Osteoblast (primary cell): Measurements from ENCODE around the gene CCDC85B. TPM values are rescaled to one million over a fixed set of nuclear protein-coding genes. Genes with fewer than 3 reads are reported as not detected.
A peak's percentile ranks its signal among the peaks of the same experiment; 100 is the strongest.

Source experiments
- DNase-seq: peaks from one replicate; pipeline ENCODE4 v3.0.0; 2011; ENCODE audit warnings: low spot score, mixed read lengths; ENCODE audit not compliant: insufficient read length; ENCODE audit errors: missing footprints
- H2AFZ ChIP-seq: 2 replicates; pipeline ENCODE4 v1.6.0; 2011; ENCODE audit warnings: mild to moderate bottlenecking, low read length
- H3K27ac ChIP-seq: 2 replicates; pipeline ENCODE4 v1.5.1; 2011; ENCODE audit warnings: mild to moderate bottlenecking, low read depth, low read length, moderate library complexity
- H3K27me3 ChIP-seq: 2 replicates; pipeline ENCODE4 v1.6.0; 2012; ENCODE audit warnings: mild to moderate bottlenecking, control low read depth, inconsistent platforms, low read length, moderate library complexity; ENCODE audit not compliant: insufficient read depth
- H3K36me3 ChIP-seq: 2 replicates; pipeline ENCODE4 v1.5.1; 2011; ENCODE audit warnings: mild to moderate bottlenecking, low read length, control low read depth, moderate library complexity; ENCODE audit not compliant: insufficient read depth
- H3K4me1 ChIP-seq: 2 replicates; pipeline ENCODE4 v1.5.1; 2011; ENCODE audit warnings: mild to moderate bottlenecking, low read length, control low read depth, moderate library complexity; ENCODE audit not compliant: insufficient read depth
- H3K4me2 ChIP-seq: 2 replicates; pipeline ENCODE4 v1.6.0; 2011; ENCODE audit warnings: mild to moderate bottlenecking, low read length; ENCODE audit not compliant: insufficient read depth
- H3K4me3 ChIP-seq: fragments of 200-600 bp; sonication (generic); 3 replicates; pipeline ENCODE4 v1.5.1; 2012; ENCODE audit warnings: mild to moderate bottlenecking, low read length, inconsistent platforms; ENCODE audit not compliant: insufficient read depth
- H3K79me2 ChIP-seq: 2 replicates; pipeline ENCODE4 v1.6.0; 2012; ENCODE audit warnings: mild to moderate bottlenecking, low read length, control low read depth, inconsistent platforms; ENCODE audit not compliant: insufficient read depth
- H3K9me3 ChIP-seq: 2 replicates; pipeline ENCODE4 v1.5.1; 2011; ENCODE audit warnings: low read depth, low read length, control low read depth
- H4K20me1 ChIP-seq: 2 replicates; pipeline ENCODE4 v1.6.0; 2012; ENCODE audit warnings: mild to moderate bottlenecking, low read length, control low read depth; ENCODE audit not compliant: insufficient read depth
- total RNA-seq: library from RNA; depleted of rRNA; stranded (reverse); fragments of >200 nt; gene quantifications from 2 replicates; pipeline ENCODE4 v1.2.3, GENCODE V29; 2012
- TF ChIP-seq, protein P1 (sequence below): IDR thresholded peaks from 2 replicates; pipeline ENCODE4 v1.5.1; 2011; ENCODE audit warnings: mild to moderate bottlenecking, low read depth, low read length, moderate library complexity; ENCODE audit errors: extremely low read depth

The CCDC85B gene
- total RNA-seq, 1 donor, result 47.0 TPM

DNA sequence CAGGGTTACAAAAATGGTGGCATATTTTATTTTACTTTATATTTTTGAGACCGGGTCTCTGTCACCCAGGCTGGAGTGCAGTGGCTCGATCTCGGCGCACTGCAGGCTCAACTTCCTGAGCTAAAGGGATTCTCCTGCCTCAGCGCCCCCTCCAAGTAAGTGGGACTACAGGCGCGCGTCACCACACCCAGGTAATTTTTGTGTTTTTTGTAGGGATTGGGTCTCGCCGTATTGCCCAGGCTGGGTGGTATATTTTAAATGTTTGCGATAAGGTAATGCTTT, 10.4 kb downstream of the CCDC85B start:
- Histone ChIP-seq H3K4me3 (peak overlapping the region; percentile 95), H3K27me3 (no peaks in the 10 kb centered on the region), H4K20me1 (peaks cover 16% of the 10 kb centered on the region), H3K36me3 (peaks cover 21% of the 10 kb centered on the region), H3K4me2 (peak overlapping the region; percentile 81), H3K79me2 (peaks cover 47% of the 10 kb centered on the region), H3K27ac (peak overlapping the region; percentile 95), H3K9me3 (no peaks in the 10 kb centered on the region), H2AFZ (no peak overlapping the region), H3K4me1 (peaks cover 57% of the 10 kb centered on the region)
- TF ChIP-seq, protein P1, sequence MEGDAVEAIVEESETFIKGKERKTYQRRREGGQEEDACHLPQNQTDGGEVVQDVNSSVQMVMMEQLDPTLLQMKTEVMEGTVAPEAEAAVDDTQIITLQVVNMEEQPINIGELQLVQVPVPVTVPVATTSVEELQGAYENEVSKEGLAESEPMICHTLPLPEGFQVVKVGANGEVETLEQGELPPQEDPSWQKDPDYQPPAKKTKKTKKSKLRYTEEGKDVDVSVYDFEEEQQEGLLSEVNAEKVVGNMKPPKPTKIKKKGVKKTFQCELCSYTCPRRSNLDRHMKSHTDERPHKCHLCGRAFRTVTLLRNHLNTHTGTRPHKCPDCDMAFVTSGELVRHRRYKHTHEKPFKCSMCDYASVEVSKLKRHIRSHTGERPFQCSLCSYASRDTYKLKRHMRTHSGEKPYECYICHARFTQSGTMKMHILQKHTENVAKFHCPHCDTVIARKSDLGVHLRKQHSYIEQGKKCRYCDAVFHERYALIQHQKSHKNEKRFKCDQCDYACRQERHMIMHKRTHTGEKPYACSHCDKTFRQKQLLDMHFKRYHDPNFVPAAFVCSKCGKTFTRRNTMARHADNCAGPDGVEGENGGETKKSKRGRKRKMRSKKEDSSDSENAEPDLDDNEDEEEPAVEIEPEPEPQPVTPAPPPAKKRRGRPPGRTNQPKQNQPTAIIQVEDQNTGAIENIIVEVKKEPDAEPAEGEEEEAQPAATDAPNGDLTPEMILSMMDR, result no peak
- DNase-seq, result no peak

DNA sequence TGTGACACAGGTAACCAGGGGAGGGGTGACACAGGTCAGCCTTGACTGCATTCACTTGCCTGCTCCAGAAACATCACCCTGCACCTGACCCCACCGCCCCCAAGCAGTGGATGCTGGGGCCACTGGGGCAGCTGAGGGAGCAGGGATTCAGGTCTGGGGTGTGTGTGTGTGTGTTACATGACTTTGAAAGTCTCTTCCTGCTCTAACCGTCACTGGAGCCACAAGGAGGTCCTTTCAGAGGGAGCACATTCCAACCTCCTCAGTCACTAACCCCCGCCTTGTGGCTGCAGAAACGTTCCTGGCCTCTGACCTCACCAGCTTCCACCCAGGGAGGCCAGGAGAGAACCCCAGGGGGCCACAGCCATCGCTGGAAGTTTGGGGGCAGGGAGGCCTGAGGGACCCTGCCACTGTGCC, 12.6 kb downstream of the CCDC85B start:
- peak overlapping the region; percentile 14 for H3K4me3 ChIP-seq
- peak; percentile 94 for DNase-seq
- peaks cover 48% of the 10 kb centered on the region for H3K4me1 ChIP-seq
- H3K79me2 ChIP-seq, result peaks cover 24% of the 10 kb centered on the region
- H3K27ac ChIP-seq, result peak overlapping the region; percentile 85
- TF ChIP-seq, protein P1, result no peak
- no peaks in the 10 kb centered on the region for H3K9me3 ChIP-seq
- peaks cover 5% of the 10 kb centered on the region for H3K36me3 ChIP-seq
- H3K4me2 ChIP-seq, result peak overlapping the region; percentile 45
- H3K27me3 ChIP-seq, result no peaks in the 10 kb centered on the region
- no peak overlapping the region for H2AFZ ChIP-seq
- H4K20me1 ChIP-seq, result no peaks in the 10 kb centered on the region

DNA sequence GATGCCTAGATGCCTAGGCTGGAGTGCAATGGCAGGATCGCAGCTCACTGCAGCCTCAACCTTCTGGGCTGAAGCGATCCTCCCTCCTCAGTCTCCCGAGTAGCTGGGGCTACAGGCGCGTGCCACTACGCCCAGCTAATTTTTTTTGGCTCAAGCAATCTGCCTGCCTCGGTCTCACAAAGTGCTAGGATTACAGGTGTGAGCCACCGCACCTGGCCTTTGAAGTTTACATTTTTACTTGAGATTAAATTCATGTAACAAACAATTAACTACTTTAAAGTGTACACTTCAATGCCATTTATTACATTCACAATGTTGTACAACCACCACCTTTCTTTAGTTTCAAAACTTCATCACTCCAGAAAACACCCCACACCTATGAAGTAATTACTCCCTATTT, 13.2 kb downstream of the CCDC85B start:
- no peak overlapping the region for H2AFZ ChIP-seq
- peaks cover 18% of the 10 kb centered on the region for H3K79me2 ChIP-seq

GRCh38 chr11:65906602-65907001, 16.1 kb downstream of the CCDC85B start:
- no peak overlapping the region for H3K4me3 ChIP-seq
- peaks cover 2% of the 10 kb centered on the region for H3K79me2 ChIP-seq
- no peak overlapping the region for H2AFZ ChIP-seq
- no peaks in the 10 kb centered on the region for H3K36me3 ChIP-seq
- no peaks in the 10 kb centered on the region for H3K9me3 ChIP-seq
- no peak overlapping the region for H3K27ac ChIP-seq
- H4K20me1 ChIP-seq, result no peaks in the 10 kb centered on the region
- H3K4me1 ChIP-seq, result peaks cover 44% of the 10 kb centered on the region
- no peaks in the 10 kb centered on the region for H3K27me3 ChIP-seq
- DNase-seq, result peak; percentile 66
- TF ChIP-seq, protein P1, result no peak
- no peak overlapping the region for H3K4me2 ChIP-seq

More for the DNA sequence above, 13.2 kb downstream of the CCDC85B start:
- Histone ChIP-seq H3K9me3 (no peaks in the 10 kb centered on the region), H3K4me3 (no peak overlapping the region), H3K4me2 (peak overlapping the region; percentile 8), H4K20me1 (no peaks in the 10 kb centered on the region), H3K27me3 (no peaks in the 10 kb centered on the region), H3K4me1 (peaks cover 42% of the 10 kb centered on the region), H3K36me3 (no peaks in the 10 kb centered on the region), H3K27ac (peak overlapping the region; percentile 85)
- TF ChIP-seq, protein P1, result no peak
- no peak for DNase-seq
